GM19023 (cell line): Measurements from ENCODE around the gene IFT25.
A peak's percentile ranks its signal among the peaks of the same experiment; 100 is the strongest.

Experiments used
- ATAC-seq: cut with Tn5 transposase; IDR thresholded peaks from one replicate; pipeline ENCODE4 v1.9.1; 2021; ENCODE audit warnings: mild to moderate bottlenecking, moderate library complexity; ENCODE audit not compliant: unreplicated experiment

IFT25 gene

DNA sequence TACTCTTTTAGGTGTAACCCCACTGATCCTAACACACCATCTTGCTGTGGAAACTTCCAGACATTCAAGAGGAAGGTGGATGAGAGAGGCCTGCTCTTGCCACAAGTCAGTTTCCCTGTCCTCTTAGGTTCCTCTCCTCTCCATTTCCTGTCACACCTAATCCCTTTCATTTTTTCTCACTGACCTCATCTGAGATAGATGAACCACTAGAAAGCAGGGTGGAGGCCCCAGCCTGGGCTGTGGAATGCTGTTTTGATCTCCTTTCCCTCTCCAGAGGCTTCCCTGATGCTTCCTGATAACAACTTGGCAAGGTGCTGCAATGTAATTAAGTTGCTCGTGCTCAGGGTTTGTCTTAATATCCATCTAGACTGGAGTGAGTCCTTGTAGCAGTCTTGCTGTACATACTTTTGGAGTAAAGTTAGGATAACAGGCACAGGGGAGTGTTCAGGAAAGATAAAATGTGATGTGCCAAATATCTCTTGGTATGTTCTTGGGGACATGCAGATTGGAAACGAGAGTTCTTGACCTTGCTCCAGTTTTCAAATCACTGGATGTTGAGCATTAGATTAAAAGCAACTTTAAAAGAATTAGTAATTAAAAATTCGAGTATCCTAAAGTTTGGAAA lies 11.8 kb upstream of the IFT25 start:
- ATAC-seq: no peak

- no peak for ATAC-seq
Measured at GRCh38 chr1:53956308-53957168, 11.0 kb upstream of the IFT25 start.

DNA sequence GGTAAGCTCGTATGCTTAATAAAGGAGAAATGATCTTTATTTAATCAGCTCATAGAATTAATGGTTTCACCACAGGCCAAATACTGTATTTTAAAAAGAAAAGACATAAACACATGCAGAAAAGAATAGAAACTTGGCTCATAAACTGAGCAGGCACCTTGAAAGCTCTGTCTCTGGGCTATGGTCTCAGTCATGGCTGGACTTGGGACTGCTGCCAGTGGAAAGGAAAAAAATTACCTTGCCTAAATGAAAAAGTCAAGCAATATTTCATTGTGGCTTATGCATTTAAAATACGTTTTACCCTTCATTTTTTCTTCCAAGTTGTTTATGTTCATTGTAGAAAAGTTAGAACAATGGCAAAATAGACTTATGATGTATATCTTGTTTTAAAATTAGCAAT lies 8.6 kb upstream of the IFT25 start:
- no peak for ATAC-seq

DNA sequence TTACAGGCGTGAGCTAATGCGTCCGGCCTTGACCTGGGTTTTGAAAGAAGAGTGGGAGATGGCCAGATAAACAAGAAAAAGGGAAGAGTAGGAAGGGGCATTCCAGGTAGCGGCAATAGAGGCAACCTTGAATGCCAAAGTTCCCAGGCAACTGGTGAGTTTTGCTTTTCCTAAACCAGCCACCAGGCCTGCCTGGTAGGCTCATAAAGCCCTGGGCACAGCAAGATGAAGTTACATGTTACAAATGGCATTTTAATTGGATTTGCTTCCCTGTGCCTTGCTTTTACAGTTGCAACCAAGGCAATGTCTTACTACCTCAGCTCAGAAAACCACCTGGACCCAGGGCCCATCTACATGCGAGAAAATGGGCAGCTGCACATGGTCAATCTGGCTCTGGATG lies 6.2 kb upstream of the IFT25 start:
- no peak for ATAC-seq

DNA sequence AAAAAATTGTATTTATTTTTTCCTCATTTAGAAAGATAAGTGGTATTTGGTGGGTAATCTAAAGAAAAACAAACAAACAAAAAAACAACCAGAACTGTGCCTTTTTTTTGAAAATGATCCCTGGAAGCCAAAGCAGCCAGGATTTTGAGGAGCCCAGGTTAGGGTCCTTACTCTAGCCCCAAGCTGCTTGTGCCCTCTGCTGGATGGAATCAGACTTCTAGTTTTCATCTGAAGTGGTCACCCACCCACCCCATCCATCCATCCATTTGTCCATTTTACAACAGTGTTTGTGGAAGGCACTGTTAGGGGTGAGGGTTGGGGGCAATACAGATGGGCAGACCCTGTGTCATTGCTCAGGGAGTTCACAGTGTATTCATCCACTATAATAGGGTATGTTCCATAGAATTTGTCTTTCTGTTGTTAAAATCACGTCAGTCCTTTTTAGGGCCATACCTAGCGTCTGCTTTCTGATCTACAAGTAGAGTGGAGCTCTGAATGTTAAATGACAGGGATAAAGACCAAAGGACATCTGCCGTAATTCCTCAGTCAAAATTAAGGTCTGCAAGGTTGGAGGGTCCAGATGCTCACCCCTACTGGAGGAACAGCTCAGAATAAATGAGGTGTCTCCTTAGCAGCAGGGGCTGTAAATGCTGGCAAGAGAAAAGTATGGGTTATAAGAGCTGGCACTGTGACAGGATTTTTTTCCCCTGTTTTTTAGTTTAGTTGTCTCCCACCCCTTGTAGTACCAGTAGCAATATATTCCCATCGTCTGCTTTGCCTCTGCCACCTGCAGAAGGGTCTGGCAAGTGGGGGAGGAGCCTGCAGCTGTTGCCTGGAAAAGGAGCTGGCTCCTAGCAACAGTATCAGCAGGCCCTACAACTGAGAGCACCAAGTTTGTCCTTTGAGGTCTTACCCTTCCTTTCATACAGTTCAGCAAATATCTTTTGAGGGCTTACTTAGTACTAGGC lies 3.8 kb upstream of the IFT25 start:
- ATAC-seq: no peak

- no peak for ATAC-seq
Measured at GRCh38 chr1:53948291-53948690, 2.8 kb upstream of the IFT25 start.

DNA sequence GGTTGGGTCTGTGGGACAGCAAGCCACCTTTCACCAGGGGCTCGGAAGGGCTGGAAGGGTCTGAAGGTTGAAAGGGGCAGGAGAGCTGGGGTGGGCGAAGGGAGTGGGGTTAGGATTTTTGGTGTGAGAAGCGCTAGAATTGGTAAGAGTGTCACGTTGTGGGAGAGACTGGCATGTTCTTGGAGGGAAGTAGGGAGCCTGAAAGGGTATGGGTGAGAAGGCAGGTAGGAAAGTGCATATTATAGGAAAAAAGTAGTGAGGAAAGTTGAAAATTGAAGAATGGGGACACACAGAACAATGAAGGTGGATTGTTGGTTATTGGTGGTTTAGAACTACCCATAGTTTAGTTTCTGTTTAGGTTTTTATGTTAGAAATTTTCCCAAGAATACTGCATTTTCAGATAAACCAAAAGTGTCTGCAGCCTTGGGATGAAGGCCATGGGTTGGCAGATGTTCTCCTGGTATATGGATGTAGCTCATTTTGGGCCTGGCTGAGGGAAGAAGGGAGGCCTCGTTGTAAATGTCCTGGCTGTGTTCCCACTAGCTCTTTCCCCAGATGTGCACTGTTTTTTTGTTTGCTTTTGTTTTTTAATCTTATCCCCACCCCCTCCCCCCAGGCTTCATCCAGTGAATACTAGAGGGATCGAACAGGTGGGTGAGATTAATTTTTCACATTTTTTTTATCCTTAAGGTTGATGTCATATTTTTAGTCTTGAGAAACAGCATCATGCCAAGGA lies 1.8 kb upstream of the IFT25 start:
- no peak for ATAC-seq

DNA sequence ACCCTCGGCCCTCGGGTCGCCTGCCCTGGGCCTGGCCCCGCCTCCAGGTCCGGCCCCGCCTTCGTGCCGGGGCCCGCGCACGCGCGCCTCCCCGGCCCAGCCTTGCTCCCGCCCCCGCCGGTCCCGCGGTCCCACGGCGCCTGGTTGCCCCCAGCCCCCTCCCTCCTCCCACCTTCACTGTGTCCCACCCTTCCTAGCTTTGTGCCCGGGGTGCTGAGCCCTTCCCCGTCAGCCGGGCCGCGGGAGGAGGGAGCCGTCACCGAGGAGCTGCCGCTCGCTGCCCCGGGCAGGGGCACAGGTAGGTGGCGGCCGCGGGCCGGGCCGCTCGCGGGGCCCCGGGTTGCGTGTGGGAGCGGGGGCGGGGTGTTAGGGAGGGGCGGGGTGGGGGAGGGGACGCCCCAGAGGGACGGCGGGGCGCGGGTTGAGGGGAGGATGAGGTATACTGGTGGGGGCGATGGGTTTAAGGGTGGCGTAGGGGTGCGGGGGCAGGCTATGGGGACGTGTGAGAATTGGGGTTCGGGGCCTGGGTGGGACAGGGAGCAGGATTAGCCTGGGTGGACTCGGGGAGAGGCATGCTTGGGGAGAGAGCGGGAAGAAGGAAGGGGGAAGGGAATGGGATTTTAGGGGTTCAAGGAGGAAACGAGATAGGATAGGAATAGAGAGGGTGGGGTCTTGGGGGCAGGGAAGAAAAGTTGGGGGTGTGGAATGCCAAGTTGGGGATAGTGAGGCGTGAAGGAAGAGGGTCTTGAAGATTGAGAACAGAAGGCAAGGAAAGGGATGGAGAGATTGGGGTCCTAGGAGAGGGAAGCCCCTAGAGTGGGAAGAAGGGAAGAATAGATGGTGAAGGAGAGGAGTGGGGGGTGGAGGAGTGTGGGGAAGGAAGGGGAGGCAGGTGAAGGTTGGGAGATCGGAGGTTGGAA lies 1.0 kb upstream of the IFT25 start, which contains the start of gene LRRC42:
LRRC42 (plus strand) TSS at position 99 of the 920 bp plus-strand sequence. CDS start 5,650 bp downstream, outside the sequence.
- peak; percentile 66 for ATAC-seq

DNA sequence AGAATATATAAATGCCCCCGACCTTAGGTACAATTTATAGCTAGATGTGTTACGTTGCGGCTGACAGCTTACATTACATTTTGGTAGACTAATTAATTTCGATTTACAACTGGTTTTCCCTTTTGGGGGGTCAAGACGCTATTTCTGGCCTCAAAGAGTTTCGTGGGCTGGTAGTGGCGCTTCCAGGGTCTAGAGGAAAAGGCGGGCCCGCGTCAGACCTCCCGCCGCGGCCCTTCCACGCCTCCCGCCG lies 391 bp downstream of the IFT25 start:
- ATAC-seq: no peak

DNA sequence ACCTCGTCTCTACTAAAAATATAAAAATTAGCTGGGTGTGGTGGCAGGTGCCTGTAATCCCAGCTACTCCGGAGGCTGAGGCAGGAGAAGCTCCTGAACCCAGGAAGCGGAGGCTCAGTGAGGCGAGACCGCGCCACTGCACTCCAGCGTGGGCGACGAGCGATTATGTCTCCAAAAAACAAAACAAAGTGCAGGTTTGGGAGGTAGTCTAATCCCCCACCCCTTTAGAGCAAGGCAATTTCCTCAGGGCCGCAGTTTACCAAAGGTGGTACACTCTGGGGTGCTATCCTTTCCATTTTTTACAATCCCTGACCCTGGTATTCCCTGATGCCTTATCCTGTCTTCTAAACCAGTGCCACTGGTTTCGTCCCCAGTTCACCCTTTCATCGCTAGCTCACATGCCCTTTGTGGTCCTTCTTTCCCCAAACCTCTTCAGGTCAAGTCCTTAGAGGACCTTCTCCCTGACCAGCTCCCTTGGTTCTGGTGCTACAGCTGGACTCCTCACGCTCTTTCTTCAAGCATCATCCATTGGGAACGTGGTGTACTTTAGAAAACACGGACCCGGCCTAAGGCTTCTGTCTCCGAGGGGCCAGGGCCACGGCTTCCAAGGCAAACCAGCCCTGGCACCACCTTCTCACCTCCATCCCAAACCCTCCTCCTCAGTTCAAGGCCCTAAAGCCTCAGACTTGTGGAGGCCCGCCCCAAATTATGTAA lies 873 bp downstream of the IFT25 start:
- ATAC-seq: no peak

DNA sequence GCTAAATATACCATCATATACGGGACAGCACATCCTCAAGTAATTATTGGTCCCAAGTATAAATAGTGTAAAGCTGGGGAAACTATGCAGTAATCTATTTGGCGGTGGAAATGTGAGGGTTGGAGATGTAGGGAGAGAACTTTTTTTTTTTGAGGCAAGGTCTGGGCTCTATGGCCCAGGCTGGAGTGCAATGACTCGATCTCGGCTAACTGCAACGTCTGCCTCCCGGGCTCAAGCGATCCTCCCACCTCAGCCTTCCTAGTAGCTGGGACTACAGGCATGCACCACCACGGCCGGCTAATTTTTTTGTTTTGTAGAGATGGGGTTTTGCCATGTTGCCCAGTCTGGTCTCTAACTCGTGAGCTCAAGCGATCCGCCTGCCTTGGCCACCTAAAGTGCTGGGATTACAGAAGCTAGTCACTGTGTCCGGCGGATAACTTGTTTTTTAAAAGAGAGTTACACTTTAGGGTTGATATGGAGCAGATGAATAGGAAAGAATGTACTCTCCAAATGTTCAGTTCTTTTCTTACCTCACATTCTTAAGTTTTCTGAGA lies 1.9 kb downstream of the IFT25 start:
- no peak for ATAC-seq

DNA sequence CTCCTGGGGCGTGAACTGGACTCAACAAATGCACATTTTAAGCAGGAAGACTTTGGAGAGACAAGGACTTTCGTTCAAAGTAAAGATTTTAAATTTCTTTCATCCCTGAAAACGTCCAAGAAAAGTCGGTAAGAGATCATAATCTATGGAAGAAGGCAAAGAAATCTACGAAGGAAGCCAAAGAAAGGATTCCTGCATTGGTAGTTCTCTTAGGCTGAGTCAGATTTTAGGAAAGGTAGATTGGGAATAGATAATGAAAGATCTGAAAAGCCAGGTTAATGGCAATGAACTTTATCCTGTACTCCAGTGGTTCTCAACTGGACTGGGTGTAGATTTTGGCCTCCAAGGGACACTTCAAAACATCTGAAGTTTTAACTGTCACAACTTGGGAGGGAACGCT lies 2.4 kb downstream of the IFT25 start:
- no peak for ATAC-seq

- ATAC-seq: no peak
Measured at GRCh38 chr1:53942127-53942957, 3.2 kb downstream of the IFT25 start.

DNA sequence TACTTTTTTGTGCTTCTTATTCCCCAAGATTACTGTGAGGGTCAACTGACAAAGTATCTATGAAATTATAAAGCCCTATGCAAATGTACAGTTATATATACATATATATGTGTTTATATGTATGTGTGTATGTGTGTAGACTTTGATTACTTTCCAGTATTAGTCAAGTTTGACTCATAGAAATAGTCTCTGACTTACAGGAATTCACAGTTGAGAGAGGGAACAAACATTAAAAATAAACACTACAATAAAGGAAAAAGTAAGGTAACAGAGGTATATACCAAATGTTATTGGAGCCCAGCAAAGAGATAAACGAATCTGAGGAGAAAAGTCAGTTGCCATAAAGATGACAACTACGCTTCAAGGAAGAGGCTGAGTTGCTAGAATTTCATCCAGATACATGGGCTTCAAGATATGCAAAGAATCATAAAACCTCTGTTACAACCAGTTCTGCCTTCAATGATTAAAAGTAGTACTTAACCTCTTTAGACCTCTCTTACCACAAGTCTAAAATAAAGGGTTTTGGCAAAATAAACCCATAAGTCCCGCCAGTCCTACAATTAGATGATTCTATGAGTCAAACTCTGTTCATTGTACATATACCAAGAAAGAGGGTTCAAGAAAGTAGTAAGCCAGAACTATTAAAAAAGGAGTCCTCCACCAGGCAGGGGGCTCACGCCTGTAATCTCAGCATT lies 7.2 kb downstream of the IFT25 start:
- no peak for ATAC-seq

GRCh38 chr1:53936430-53936829 lies 9.1 kb downstream of the IFT25 start:
- no peak for ATAC-seq

DNA sequence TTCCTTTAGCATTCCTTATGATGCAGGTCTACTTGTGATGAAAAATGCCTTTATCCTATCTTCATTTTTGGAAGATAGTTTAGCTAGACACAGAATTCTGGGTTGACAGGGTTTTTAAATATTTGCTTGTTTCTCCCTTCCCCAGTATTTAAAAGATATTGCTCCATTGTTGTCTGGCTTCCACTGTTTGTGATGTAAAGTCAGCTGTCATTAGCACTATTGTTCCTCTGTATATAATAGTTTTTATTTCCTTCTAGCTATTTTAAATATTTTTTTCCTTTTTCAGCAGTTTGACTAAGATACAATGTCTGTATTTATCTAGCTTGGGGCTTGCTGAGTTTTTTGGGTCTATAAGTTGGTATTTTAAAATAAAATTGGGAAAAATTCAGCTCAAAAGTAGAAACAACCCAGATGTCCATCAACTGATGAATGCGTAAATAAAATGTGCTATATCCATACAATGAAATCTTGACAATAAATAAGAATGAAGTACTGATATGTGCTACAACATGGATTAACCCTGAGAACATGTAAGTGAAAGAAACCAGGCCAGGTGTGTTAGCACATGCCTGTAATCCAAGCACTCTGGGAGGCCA lies 11.2 kb downstream of the IFT25 start:
- no peak for ATAC-seq

DNA sequence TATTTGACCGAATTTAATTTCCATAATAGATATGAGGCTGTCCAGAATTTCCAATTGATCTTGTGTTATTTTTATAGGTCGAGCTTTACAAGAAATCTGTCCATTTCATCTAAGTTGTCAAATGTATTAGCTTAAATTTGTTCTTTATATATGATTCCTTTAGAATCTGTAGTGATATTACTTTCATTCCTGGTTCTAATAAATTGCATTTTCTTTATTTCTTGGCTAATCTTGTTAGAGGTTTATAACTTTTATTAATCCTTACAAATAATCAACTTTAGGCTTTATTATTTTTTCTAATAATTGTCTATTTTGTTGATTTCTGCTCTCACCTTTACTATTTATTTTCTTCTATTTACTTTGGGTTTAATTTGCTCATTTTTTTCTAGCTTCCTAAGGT lies 14.0 kb downstream of the IFT25 start:
- ATAC-seq: no peak
